OCI-LY3 (cell line): Measurements from ENCODE around the gene RELN.
A peak's percentile ranks its signal among the peaks of the same experiment; 100 is the strongest.

Experiments
- H2AFZ ChIP-seq: fragments of 200-600, 300-600 bp; shearing (Covaris generic); 2 replicates; pipeline ENCODE4 v1.6.0; 2014; ENCODE audit warnings: antibody characterized with exemption, low read depth, low read length
- H3K27ac ChIP-seq: fragments of 200-600, 300-600 bp; sonication (generic); 2 replicates; pipeline ENCODE4 v1.5.1; 2014; ENCODE audit warnings: mild to moderate bottlenecking, low read length, moderate library complexity, mixed read lengths
- H3K27me3 ChIP-seq: fragments of 200-600, 300-600 bp; sonication (generic); 2 replicates; pipeline ENCODE4 v1.6.1; 2014; ENCODE audit warnings: low read depth, low read length, mixed read lengths
- H3K36me3 ChIP-seq: fragments of 200-600, 300-600 bp; sonication (generic); replicated peaks from 2 replicates; pipeline ENCODE3; 2014; ENCODE audit warnings: low read depth, low read length, mixed read lengths
- H3K4me1 ChIP-seq: fragments of 300-600, 200-600 bp; sonication (generic); 2 replicates; pipeline ENCODE4 v1.6.1; 2014; ENCODE audit warnings: low read length, mixed read lengths
- H3K4me2 ChIP-seq: fragments of 200-600, 300-600 bp; sonication (generic); 2 replicates; pipeline ENCODE4 v1.6.1; 2014; ENCODE audit warnings: low read length, mixed read lengths
- H3K4me3 ChIP-seq: fragments of 300-600, 200-600 bp; sonication (generic); 2 replicates; pipeline ENCODE4 v1.5.1; 2014; ENCODE audit warnings: antibody characterized with exemption, mild to moderate bottlenecking, low read length, moderate library complexity
- H3K79me2 ChIP-seq: fragments of 300-600, 200-600 bp; shearing (Covaris generic); 2 replicates; pipeline ENCODE4 v1.6.1; 2014; ENCODE audit warnings: mild to moderate bottlenecking, low read length, mixed read lengths
- H3K9ac ChIP-seq: fragments of 300-600, 200-600 bp; shearing (Covaris generic); 2 replicates; pipeline ENCODE4 v1.6.0; 2014; ENCODE audit warnings: mild to moderate bottlenecking, low read length, moderate library complexity
- H3K9me3 ChIP-seq: fragments of 200-600, 300-600 bp; shearing (Covaris generic); 2 replicates; pipeline ENCODE4 v1.6.1; 2014; ENCODE audit warnings: low read length, mixed read lengths; ENCODE audit not compliant: insufficient read depth
- H4K20me1 ChIP-seq: fragments of 200-600, 300-600 bp; sonication (generic); 2 replicates; pipeline ENCODE4 v1.6.1; 2016; ENCODE audit warnings: low read length, mixed read lengths; ENCODE audit not compliant: insufficient read depth
- EZH2phosphoT487 ChIP-seq: fragments of 200-600 bp; shearing (Covaris generic); IDR thresholded peaks from 2 replicates; pipeline ENCODE4 v1.6.1; 2018; ENCODE audit warnings: antibody characterized with exemption, mixed run types, low read depth
- TF ChIP-seq, protein P1 (sequence below): fragments of 200-600, 300-600 bp; sonication (generic); IDR thresholded peaks from 2 replicates; pipeline ENCODE4 v1.5.1; 2014; ENCODE audit warnings: antibody characterized with exemption, low read length, low read depth

The RELN gene

DNA sequence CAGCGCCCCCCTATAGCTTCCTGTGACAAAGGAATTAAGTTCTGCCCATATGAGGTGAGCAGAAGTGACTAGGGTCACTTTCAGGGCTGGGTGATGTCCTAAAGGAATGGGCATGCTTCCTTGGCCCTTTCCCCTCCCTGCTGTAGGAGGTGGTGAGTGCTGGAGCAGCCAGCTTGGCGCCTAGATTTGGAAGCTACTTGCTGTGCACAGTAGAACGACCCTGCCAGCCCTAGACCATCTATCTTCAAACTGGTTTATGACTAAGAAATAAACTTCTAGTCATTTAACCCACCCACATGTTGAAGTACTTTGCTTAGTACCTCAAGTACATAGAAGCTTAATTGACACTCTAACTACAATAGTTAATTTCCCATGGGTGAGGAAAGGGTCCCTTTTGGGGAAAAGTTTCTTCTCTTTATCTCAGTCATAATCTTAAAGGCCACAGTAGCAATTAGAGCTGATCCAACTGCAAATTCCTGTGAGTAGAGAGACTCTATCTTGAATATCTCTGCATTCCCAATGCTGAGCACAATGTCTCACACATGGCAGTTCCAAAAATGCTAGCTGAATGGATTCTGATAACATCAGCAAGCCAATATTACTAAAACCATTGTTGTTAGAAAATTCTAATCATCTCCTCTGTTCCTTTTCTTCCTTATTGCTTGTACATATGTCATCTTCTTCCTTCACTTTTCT, 227.2 kb downstream of the RELN start:
- Histone ChIP-seq H3K9ac (no peak overlapping the region), H3K9me3 (no peaks in the 10 kb centered on the region), H3K4me2 (no peak overlapping the region), H2AFZ (no peak overlapping the region), H3K4me1 (no peaks in the 10 kb centered on the region), H3K79me2 (no peaks in the 10 kb centered on the region), H4K20me1 (no peaks in the 10 kb centered on the region), H3K4me3 (no peak overlapping the region), H3K27ac (no peak overlapping the region), H3K27me3 (peaks cover 4% of the 10 kb centered on the region; the same call in 1 of the 2 replicates), H3K36me3 (no peaks in the 10 kb centered on the region)
- TF ChIP-seq, protein P1, sequence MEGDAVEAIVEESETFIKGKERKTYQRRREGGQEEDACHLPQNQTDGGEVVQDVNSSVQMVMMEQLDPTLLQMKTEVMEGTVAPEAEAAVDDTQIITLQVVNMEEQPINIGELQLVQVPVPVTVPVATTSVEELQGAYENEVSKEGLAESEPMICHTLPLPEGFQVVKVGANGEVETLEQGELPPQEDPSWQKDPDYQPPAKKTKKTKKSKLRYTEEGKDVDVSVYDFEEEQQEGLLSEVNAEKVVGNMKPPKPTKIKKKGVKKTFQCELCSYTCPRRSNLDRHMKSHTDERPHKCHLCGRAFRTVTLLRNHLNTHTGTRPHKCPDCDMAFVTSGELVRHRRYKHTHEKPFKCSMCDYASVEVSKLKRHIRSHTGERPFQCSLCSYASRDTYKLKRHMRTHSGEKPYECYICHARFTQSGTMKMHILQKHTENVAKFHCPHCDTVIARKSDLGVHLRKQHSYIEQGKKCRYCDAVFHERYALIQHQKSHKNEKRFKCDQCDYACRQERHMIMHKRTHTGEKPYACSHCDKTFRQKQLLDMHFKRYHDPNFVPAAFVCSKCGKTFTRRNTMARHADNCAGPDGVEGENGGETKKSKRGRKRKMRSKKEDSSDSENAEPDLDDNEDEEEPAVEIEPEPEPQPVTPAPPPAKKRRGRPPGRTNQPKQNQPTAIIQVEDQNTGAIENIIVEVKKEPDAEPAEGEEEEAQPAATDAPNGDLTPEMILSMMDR = no peak
- no peak for TF ChIP-seq EZH2phosphoT487

DNA sequence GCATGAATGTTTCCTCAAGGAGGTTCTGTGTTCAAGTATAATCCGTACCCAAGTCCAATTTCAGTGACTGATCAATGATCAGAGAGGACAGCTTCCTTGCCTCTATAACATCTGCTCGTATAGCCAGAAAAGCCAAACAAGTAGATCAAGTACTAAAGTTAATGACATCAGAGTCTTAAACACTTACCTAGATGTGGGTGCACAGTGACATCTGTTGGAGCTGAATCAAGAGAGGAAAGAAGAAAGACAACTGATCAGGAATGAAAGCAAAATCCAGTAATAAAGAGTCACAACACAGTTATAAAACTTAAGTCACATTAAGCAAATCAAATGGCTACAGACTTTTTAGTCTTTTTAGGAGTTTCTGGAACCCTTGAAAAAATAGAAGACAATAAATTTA, 236.5 kb downstream of the RELN start:
- H2AFZ ChIP-seq = no peak overlapping the region
- no peak overlapping the region for H3K9ac ChIP-seq
- H3K4me2 ChIP-seq = no peak overlapping the region
- TF ChIP-seq EZH2phosphoT487 = no peak
- TF ChIP-seq, protein P1 = peak; percentile 41
- H3K79me2 ChIP-seq = no peaks in the 10 kb centered on the region
- no peaks in the 10 kb centered on the region for H3K36me3 ChIP-seq
- no peak overlapping the region for H3K27ac ChIP-seq
- no peaks in the 10 kb centered on the region for H4K20me1 ChIP-seq
- peaks cover 3% of the 10 kb centered on the region; the same call in 1 of the 2 replicates for H3K27me3 ChIP-seq
- H3K4me3 ChIP-seq = no peak overlapping the region
- no peaks in the 10 kb centered on the region for H3K9me3 ChIP-seq
- H3K4me1 ChIP-seq = no peaks in the 10 kb centered on the region

DNA sequence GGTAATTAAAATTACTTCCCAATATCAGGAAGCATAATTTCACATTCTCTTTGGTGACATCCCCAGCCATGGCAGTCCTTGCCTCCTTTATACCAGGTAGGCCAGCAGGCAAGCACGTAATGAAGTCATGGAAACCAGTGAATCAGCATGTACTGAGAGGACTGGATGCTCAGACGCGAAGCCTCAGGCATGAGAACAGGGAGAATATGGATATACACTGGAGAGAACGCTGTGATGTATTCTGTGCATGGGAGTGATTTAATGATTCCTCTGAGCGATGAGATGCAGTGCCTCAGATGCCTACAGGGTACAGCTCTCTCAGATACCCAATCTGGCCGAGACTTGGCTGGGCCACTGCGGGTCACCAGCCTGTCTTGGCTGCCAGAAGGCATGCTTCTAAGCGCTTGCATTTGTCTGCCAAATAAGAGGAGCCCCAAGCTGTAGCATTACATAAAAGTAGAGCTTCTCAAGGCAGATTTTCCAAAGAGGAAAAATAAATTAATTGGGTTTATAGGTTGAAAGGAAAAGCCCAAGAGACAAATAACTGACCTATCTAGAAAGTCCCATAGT, 238.1 kb downstream of the RELN start:
- Histone ChIP-seq H3K27ac (no peak overlapping the region), H3K4me3 (no peak overlapping the region), H3K79me2 (no peaks in the 10 kb centered on the region), H3K36me3 (no peaks in the 10 kb centered on the region), H3K27me3 (peaks cover 3% of the 10 kb centered on the region; the same call in 1 of the 2 replicates), H3K9me3 (no peaks in the 10 kb centered on the region), H4K20me1 (no peaks in the 10 kb centered on the region), H3K4me2 (no peak overlapping the region), H3K4me1 (no peaks in the 10 kb centered on the region), H3K9ac (no peak overlapping the region), H2AFZ (no peak overlapping the region)
- TF ChIP-seq EZH2phosphoT487 = no peak
- TF ChIP-seq, protein P1 = no peak

DNA sequence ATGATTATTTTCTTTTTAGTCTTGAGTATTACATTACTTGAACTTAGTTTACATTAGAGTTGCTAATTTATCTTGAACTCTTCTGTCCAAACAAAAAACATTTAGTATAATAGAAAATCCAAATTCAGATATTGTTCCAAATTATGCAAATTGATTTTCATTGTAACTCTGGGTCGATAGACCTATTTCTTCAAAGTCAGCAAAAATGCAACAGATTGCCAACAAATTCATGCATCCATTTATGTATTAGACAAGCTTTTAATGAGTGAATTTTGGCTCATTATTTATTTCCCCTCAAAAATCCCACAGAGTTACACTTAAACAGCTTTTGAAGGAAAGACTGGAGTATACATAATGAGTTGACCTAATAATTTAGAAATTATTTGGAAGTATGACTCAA, 240.8 kb downstream of the RELN start:
- H3K27ac ChIP-seq = no peak overlapping the region
- no peaks in the 10 kb centered on the region for H4K20me1 ChIP-seq
- H2AFZ ChIP-seq = no peak overlapping the region
- no peak overlapping the region for H3K4me3 ChIP-seq
- H3K27me3 ChIP-seq = peaks cover under 1% of the 10 kb centered on the region; the same call in 1 of the 2 replicates
- no peak overlapping the region for H3K9ac ChIP-seq
- no peaks in the 10 kb centered on the region for H3K4me1 ChIP-seq
- TF ChIP-seq, protein P1 = no peak
- TF ChIP-seq EZH2phosphoT487 = no peak
- no peaks in the 10 kb centered on the region for H3K79me2 ChIP-seq
- no peaks in the 10 kb centered on the region for H3K9me3 ChIP-seq
- no peak overlapping the region for H3K4me2 ChIP-seq
- no peaks in the 10 kb centered on the region for H3K36me3 ChIP-seq
